GM18870 (cell line): Measurements from ENCODE around the gene MAD2L2.

Experiments used
- ATAC-seq: cut with Tn5 transposase; IDR thresholded peaks from one replicate; pipeline ENCODE4 v1.9.1; 2021; ENCODE audit warnings: moderate library complexity; ENCODE audit not compliant: unreplicated experiment

Gene MAD2L2

GRCh38 chr1:11638121-11638520 is 42.8 kb downstream of the MAD2L2 start:
- no peak for ATAC-seq

- no peak for ATAC-seq
These were observed 46.4 kb downstream of the MAD2L2 start for GRCh38 chr1:11634365-11635192.

GRCh38 chr1:11629184-11630016 is 51.5 kb downstream of the MAD2L2 start:
- ATAC-seq, result no peak

- ATAC-seq, result no peak
These were observed 52.2 kb downstream of the MAD2L2 start for GRCh38 chr1:11628767-11629166.

GRCh38 chr1:11626551-11626950 is 54.4 kb downstream of the MAD2L2 start:
- ATAC-seq, result no peak
